Measurements from ENCODE around the gene SPIRE2.

GRCh38 chr16:89902980-89903379 is 74.7 kb downstream of the SPIRE2 start:
- TF ChIP-seq CTCF (IDR thresholded peaks at IDR 0.05), result no peak
- TF ChIP-seq POLR2AphosphoS5 (IDR thresholded peaks at IDR 0.05; ENCODE audit: low read depth, low read length), result no peak
- TF ChIP-seq REST (IDR thresholded peaks at IDR 0.05; ENCODE audit: insufficient read depth in 1 of 2, low read depth in 2 of 2, low read length in 1 of 2), result no peak
- TF ChIP-seq TCF7L2 (IDR thresholded peaks at IDR 0.05; ENCODE audit: low read depth, low read length), result no peak
- TF ChIP-seq SIN3A (IDR thresholded peaks at IDR 0.05; ENCODE audit: borderline replicate concordance, insufficient read depth, low read depth, low read length), result no peak

Measured in Panc1 (cell line).